ENCODE data around the gene WWP2. TPM values are rescaled to one million over a fixed set of nuclear protein-coding genes. Genes with fewer than 3 reads are reported as not detected.
"Not testable (repeated sequence)": the region's sequence is repeated elsewhere in the genome, so short reads cannot be mapped to it uniquely, and the experiment has no call there.

The WWP2 gene
- total RNA-seq, 1 experiment from 2014 or later = 21.7 TPM

DNA sequence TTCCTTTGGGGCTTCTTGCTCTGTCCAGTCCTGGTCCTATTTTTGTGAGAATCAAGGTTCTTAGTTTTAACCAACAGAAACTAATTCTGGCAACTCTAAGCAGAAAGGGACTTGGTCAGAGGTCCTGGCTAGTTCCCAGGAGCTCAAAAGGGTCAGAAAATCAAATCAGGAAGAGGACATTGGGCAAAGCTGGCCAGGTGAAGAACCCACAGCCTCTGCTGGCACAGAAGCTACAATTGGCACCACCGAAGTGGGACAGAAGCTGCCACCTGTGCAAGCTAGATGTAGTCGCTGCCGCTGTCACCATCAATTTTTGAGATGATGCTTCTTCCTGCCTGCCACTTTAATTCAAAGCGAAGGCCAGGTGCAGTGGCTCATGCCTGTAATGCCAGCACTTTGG, 207.5 kb downstream of the WWP2 start:
- DNase-seq (ENCODE audit: extremely low read depth, low read depth) = not testable (repeated sequence)

DNA sequence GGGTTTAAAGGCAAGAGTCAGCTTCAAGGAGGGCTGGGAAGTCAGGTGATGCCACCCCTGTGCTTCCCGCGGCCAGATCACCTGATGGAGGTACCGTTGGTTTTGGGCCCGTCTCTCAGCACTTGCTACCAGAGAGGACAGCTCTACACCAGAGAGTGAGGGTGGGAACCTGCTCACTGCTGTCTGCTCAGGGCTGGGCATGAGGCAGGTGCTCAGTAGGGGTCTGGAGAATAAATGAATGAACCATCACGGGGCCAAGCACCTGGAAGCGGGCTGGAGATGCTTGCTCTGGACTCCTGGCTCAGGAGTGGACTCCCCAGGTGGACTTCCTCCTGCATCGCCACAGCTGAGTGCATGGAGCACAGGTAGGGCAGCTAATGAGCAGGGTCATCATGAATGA, 210.0 kb downstream of the WWP2 start:
- DNase-seq (ENCODE audit: extremely low read depth, low read depth) = not testable (repeated sequence)

DNA sequence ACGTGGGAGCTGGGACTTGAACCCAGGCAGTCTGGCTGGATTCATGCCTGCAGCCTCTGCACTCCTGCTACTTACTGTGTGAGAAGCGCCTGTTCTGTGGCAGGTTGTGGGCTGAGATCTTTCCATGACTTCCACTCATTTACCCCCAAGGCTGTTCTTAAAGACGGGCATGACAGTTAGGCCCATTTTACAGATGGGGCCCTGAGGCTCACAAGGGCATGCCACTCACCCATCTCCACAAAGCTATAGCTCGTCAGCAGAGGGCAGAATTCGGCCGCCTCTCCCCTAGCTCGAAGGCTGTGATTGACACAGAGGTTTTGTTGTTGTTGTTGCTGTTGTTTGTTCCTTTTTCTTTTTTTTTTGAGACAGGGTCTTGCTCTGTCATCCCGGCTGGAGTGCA, 210.8 kb downstream of the WWP2 start:
- not testable (repeated sequence) for DNase-seq (ENCODE audit: extremely low read depth, low read depth)

DNA sequence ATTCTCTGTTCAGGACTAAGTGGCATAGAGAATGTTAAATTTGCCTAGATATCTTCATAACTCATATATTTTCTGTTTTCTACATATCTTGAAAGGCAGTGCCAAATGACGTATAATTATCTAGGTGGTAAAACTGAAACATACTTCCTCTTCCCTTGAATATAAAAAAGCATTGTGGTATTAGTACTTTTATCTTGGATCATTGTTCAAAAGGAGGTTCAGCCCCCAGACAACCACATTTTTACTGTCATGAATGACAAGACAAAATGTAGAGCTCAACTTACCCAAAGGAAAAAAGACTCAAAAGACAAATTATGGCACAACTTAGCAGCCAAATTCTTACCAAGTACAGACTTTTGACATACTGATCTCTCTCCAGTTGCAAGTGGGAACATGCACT, 223.1 kb downstream of the WWP2 start:
- not testable (repeated sequence) for DNase-seq (ENCODE audit: extremely low read depth, low read depth)

Small RNA genes within 50 kb of the gene (small RNA-seq; reads per million reads assigned to genes)
- gene AC026468.1 (0 reads per million in 2 experiments), gene MIR140 (4.4 to 54.9 reads per million in 2 experiments), gene RF00091 (0 reads per million in 2 experiments)

Other genes starting within 250 kb of the WWP2 start
- 6.0 and 7.1 TPM in 2 replicates for gene NFAT5, start 196.4 kb upstream of the WWP2 start, total RNA-seq (2014; rRNA removed; shearing (Covaris generic))
- gene NQO1, start 35.8 kb upstream of the WWP2 start, total RNA-seq (2014; rRNA removed; shearing (Covaris generic)) = 2,708 and 2,726 TPM in 2 replicates
- 37.5 and 42.7 TPM in 2 replicates for gene NOB1, start 7.4 kb upstream of the WWP2 start, total RNA-seq (2014; rRNA removed; shearing (Covaris generic))
- gene CLEC18A, start 189.0 kb downstream of the WWP2 start, total RNA-seq (2014; rRNA removed; shearing (Covaris generic)) = not detected in 2 replicates